ENCODE results near the gene TAF1D.

TAF1D gene

GRCh38 chr11:93704237-93704636 lies 37.1 kb downstream of the TAF1D start:
- H3K27me3 ChIP-seq (ENCODE audit: control insufficient read depth in 5 of 5, insufficient read depth in 4 of 5, low read length in 5 of 5) = no peaks in the 10 kb centered on the region
- H3K4me1 ChIP-seq (ENCODE audit: control insufficient read depth in 5 of 5, insufficient read depth in 5 of 5, low read length in 5 of 5) = no peaks in the 10 kb centered on the region
- H3K9ac ChIP-seq (ENCODE audit: low read length in 5 of 5) = no peak overlapping the region
- no peak overlapping the region for H3K27ac ChIP-seq (ENCODE audit: low read depth, low read length)
- H3K4me3 ChIP-seq (ENCODE audit: low read depth in 1 of 5, low read length in 5 of 5) = no peak overlapping the region
- peaks cover 23 to 54% (median 39%) of the 10 kb centered on the region in 5 donors for H3K36me3 ChIP-seq (ENCODE audit: control insufficient read depth in 5 of 5, insufficient read depth in 5 of 5, low read length in 5 of 5)
- H3K9me3 ChIP-seq (ENCODE audit: control insufficient read depth in 5 of 5, low read length in 5 of 5) = peaks cover 0 to 5% (median 0%) of the 10 kb centered on the region in 5 donors

- no peak overlapping the region for H3K9ac ChIP-seq (ENCODE audit: low read length in 5 of 5)
- no peaks in the 10 kb centered on the region for H3K4me1 ChIP-seq (ENCODE audit: control insufficient read depth in 5 of 5, insufficient read depth in 5 of 5, low read length in 5 of 5)
- no peaks in the 10 kb centered on the region for H3K9me3 ChIP-seq (ENCODE audit: control insufficient read depth in 5 of 5, low read length in 5 of 5)
- no peaks in the 10 kb centered on the region for H3K27me3 ChIP-seq (ENCODE audit: control insufficient read depth in 5 of 5, insufficient read depth in 4 of 5, low read length in 5 of 5)
- H3K36me3 ChIP-seq (ENCODE audit: control insufficient read depth in 5 of 5, insufficient read depth in 5 of 5, low read length in 5 of 5) = peaks cover 40 to 65% (median 51%) of the 10 kb centered on the region in 5 donors
- no peak overlapping the region for H3K27ac ChIP-seq (ENCODE audit: low read depth, low read length)
- H3K4me3 ChIP-seq (ENCODE audit: low read depth in 1 of 5, low read length in 5 of 5) = no peak overlapping the region
These were observed 40.5 kb downstream of the TAF1D start for GRCh38 chr11:93700830-93701229.

- no peak overlapping the region for H3K27ac ChIP-seq (ENCODE audit: low read depth, low read length)
- peaks cover 47 to 80% (median 60%) of the 10 kb centered on the region in 5 donors for H3K36me3 ChIP-seq (ENCODE audit: control insufficient read depth in 5 of 5, insufficient read depth in 5 of 5, low read length in 5 of 5)
- H3K9me3 ChIP-seq (ENCODE audit: control insufficient read depth in 5 of 5, low read length in 5 of 5) = no peaks in the 10 kb centered on the region
- H3K4me1 ChIP-seq (ENCODE audit: control insufficient read depth in 5 of 5, insufficient read depth in 5 of 5, low read length in 5 of 5) = no peaks in the 10 kb centered on the region
- no peak overlapping the region for H3K4me3 ChIP-seq (ENCODE audit: low read depth in 1 of 5, low read length in 5 of 5)
- no peaks in the 10 kb centered on the region for H3K27me3 ChIP-seq (ENCODE audit: control insufficient read depth in 5 of 5, insufficient read depth in 4 of 5, low read length in 5 of 5)
- H3K9ac ChIP-seq (ENCODE audit: low read length in 5 of 5) = no peak overlapping the region
These were observed 43.7 kb downstream of the TAF1D start for GRCh38 chr11:93697611-93698010.

GRCh38 chr11:93694557-93694956 lies 46.7 kb downstream of the TAF1D start:
- Histone ChIP-seq H3K27me3 (ENCODE audit: control insufficient read depth in 5 of 5, insufficient read depth in 4 of 5, low read length in 5 of 5) (no peaks in the 10 kb centered on the region), H3K9me3 (ENCODE audit: control insufficient read depth in 5 of 5, low read length in 5 of 5) (no peaks in the 10 kb centered on the region), H3K9ac (ENCODE audit: low read length in 5 of 5) (no peak overlapping the region), H3K4me1 (ENCODE audit: control insufficient read depth in 5 of 5, insufficient read depth in 5 of 5, low read length in 5 of 5) (no peaks in the 10 kb centered on the region), H3K27ac (ENCODE audit: low read depth, low read length) (no peak overlapping the region), H3K4me3 (ENCODE audit: low read depth in 1 of 5, low read length in 5 of 5) (no peak overlapping the region), H3K36me3 (ENCODE audit: control insufficient read depth in 5 of 5, insufficient read depth in 5 of 5, low read length in 5 of 5) (peaks cover 51 to 80% (median 69%) of the 10 kb centered on the region in 5 donors)

- Histone ChIP-seq H3K27ac (ENCODE audit: low read depth, low read length) (no peak overlapping the region), H3K4me1 (ENCODE audit: control insufficient read depth in 5 of 5, insufficient read depth in 5 of 5, low read length in 5 of 5) (no peaks in the 10 kb centered on the region), H3K4me3 (ENCODE audit: low read depth in 1 of 5, low read length in 5 of 5) (no peak overlapping the region), H3K27me3 (ENCODE audit: control insufficient read depth in 5 of 5, insufficient read depth in 4 of 5, low read length in 5 of 5) (no peaks in the 10 kb centered on the region), H3K9ac (ENCODE audit: low read length in 5 of 5) (no peak overlapping the region), H3K9me3 (ENCODE audit: control insufficient read depth in 5 of 5, low read length in 5 of 5) (no peaks in the 10 kb centered on the region), H3K36me3 (ENCODE audit: control insufficient read depth in 5 of 5, insufficient read depth in 5 of 5, low read length in 5 of 5) (peaks cover 53 to 80% (median 68%) of the 10 kb centered on the region in 5 donors)
These were observed 47.2 kb downstream of the TAF1D start for GRCh38 chr11:93694109-93694508.

GRCh38 chr11:93689240-93689639 lies 52.1 kb downstream of the TAF1D start:
- H3K9ac ChIP-seq (ENCODE audit: low read length in 5 of 5) = no peak overlapping the region
- no peaks in the 10 kb centered on the region for H3K9me3 ChIP-seq (ENCODE audit: control insufficient read depth in 5 of 5, low read length in 5 of 5)
- H3K36me3 ChIP-seq (ENCODE audit: control insufficient read depth in 5 of 5, insufficient read depth in 5 of 5, low read length in 5 of 5) = peaks cover 38 to 59% (median 54%) of the 10 kb centered on the region in 5 donors
- peaks cover 0 to 8% (median 0%) of the 10 kb centered on the region in 5 donors for H3K4me1 ChIP-seq (ENCODE audit: control insufficient read depth in 5 of 5, insufficient read depth in 5 of 5, low read length in 5 of 5)
- no peak overlapping the region for H3K4me3 ChIP-seq (ENCODE audit: low read depth in 1 of 5, low read length in 5 of 5)
- H3K27me3 ChIP-seq (ENCODE audit: control insufficient read depth in 5 of 5, insufficient read depth in 4 of 5, low read length in 5 of 5) = no peaks in the 10 kb centered on the region
- H3K27ac ChIP-seq (ENCODE audit: low read depth, low read length) = no peak overlapping the region

GRCh38 chr11:93686812-93687211 lies 54.5 kb downstream of the TAF1D start:
- no peak overlapping the region for H3K4me3 ChIP-seq (ENCODE audit: low read depth in 1 of 5, low read length in 5 of 5)
- H3K27me3 ChIP-seq (ENCODE audit: control insufficient read depth in 5 of 5, insufficient read depth in 4 of 5, low read length in 5 of 5) = no peaks in the 10 kb centered on the region
- H3K9ac ChIP-seq (ENCODE audit: low read length in 5 of 5) = no peak overlapping the region
- H3K9me3 ChIP-seq (ENCODE audit: control insufficient read depth in 5 of 5, low read length in 5 of 5) = no peaks in the 10 kb centered on the region
- no peak overlapping the region for H3K27ac ChIP-seq (ENCODE audit: low read depth, low read length)
- peaks cover 40 to 67% (median 61%) of the 10 kb centered on the region in 5 donors for H3K36me3 ChIP-seq (ENCODE audit: control insufficient read depth in 5 of 5, insufficient read depth in 5 of 5, low read length in 5 of 5)
- peaks cover 0 to 8% (median 0%) of the 10 kb centered on the region in 5 donors for H3K4me1 ChIP-seq (ENCODE audit: control insufficient read depth in 5 of 5, insufficient read depth in 5 of 5, low read length in 5 of 5)

GRCh38 chr11:93686226-93686625 lies 55.1 kb downstream of the TAF1D start:
- Histone ChIP-seq H3K36me3 (ENCODE audit: control insufficient read depth in 5 of 5, insufficient read depth in 5 of 5, low read length in 5 of 5) (peaks cover 40 to 65% (median 55%) of the 10 kb centered on the region in 5 donors), H3K27me3 (ENCODE audit: control insufficient read depth in 5 of 5, insufficient read depth in 4 of 5, low read length in 5 of 5) (no peaks in the 10 kb centered on the region), H3K4me3 (ENCODE audit: low read depth in 1 of 5, low read length in 5 of 5) (no peak overlapping the region), H3K27ac (ENCODE audit: low read depth, low read length) (no peak overlapping the region), H3K4me1 (ENCODE audit: control insufficient read depth in 5 of 5, insufficient read depth in 5 of 5, low read length in 5 of 5) (peaks cover 0 to 8% (median 0%) of the 10 kb centered on the region in 5 donors), H3K9ac (ENCODE audit: low read length in 5 of 5) (no peak overlapping the region), H3K9me3 (ENCODE audit: control insufficient read depth in 5 of 5, low read length in 5 of 5) (no peaks in the 10 kb centered on the region)

Data from subcutaneous abdominal adipose tissue (tissue), 5 donors.